GM19099 (cell line): ENCODE measurements around the gene PHF19.

Source experiments
- POLR2A ChIP-seq: IDR thresholded peaks from 3 replicates; pipeline ENCODE4 v1.6.1; 2011; ENCODE audit warnings: low read depth; ENCODE audit not compliant: insufficient read length; ENCODE audit errors: extremely low read depth

PHF19 gene

DNA sequence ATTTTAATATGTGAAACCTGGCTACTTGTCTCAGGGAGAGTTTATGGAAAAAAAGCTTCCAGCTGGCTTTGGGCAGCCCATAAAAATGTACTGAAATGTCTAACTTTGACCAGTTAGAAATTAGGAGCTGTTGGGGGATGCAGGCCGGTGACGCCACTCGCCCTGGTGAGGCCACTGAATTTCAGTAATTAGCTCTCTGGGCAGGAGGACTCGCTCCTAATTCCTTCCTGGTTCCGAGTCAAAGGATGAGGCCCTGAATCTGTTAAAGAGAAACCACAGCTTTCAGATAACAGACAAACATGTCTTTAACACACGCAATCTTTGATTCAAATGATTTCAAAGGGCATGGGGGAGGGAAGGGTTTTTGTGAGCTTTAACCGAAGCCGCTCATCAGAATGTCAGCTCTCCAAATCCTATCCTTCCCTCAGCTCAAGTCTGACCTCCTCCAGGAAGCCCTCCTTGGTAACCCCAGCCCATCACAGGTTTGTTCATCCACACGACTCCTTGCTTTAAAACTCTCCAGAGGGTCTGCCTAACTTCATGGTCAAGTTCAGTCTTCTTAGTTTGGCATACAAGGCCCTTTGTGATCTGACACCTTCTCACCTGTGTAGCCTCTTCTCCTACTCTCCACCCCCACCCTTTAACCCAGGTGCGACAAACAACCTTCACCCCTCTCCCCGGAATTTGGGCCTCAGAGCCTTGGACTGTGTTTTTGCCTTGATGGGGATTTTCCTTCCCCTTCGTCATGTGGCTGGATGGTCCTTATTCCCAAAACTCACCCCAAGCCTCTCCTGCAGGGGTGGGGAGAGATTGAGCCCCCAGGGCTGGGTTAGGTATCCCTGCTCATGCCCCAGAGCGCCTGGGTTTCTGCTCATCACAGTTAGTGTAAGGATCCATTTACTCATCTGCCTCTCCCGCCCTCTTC lies 13.6 kb upstream of the PHF19 start:
- no peak for TF ChIP-seq POLR2A

DNA sequence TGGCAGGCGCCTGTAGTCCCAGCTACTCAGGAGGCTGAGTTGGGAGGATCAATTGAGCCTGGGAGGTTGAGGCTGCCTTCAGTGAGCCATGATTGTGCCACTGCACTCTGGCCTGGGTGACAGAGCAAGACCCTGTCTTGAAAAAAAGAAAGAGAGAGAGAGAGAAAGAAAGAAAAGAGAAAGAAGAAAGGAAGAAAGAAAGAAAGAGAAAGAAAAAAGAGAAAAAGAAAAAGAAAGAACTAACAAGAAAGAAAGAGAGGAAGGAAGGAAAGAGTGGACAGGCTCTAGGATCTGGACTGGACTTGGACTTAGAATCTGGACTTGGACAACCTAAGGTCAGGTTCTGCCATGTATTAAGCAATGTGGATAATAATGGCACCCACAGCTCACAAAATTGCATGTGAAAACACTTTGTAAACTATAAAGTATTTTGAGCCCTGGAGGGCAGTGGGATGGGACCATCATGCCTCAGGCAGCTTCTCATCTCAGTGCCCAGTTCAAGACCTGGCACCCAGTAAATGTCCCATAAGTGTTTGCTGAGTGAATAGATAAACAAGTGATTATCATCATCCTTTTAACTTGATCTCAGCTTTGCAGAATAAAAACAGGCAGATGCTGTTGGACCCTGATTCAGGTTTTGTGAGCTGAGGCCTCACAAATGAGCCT lies 12.8 kb upstream of the PHF19 start:
- TF ChIP-seq POLR2A, result no peak

DNA sequence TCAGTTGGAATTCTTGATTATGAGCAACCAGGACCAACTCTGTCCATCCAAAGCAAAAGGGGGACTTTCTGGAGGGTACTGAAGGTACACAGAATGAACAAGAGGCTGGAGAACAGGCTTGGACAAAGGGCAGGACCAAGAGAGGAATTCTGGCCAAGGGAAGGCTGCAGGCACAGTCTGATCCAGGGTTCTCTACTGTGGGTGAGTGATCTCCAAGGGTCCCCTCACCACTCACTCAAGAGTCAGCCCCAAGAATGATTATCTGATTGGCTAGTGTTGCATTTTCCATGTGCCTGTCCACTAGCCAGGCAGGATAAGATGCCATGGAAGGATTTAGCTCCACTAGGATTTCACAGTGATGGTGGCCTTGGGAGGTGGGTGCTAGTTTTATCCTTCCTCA lies 11.6 kb upstream of the PHF19 start:
- TF ChIP-seq POLR2A, result no peak

DNA sequence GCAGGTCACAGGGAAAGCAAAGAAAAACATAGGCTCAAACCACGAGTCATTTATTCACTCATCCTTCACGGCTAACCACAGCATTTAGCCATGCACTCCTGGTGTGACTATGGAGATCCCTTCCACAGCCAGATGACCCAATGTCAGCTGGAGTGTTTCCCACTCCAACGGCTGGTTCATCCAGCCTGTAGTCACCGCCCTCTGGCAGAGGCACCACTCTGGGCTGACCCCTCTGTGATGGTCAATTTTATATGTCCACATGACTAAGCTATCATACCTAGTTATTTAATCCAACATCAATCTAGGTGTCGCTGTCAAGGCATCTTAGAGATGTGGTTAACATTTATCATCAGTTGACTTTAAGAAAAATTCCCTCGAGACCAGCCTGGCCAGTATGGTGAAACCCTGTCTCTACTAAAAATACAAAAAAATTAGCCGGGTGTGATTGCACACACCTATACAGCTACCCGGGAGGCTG lies 9.5 kb upstream of the PHF19 start:
- TF ChIP-seq POLR2A, result no peak

DNA sequence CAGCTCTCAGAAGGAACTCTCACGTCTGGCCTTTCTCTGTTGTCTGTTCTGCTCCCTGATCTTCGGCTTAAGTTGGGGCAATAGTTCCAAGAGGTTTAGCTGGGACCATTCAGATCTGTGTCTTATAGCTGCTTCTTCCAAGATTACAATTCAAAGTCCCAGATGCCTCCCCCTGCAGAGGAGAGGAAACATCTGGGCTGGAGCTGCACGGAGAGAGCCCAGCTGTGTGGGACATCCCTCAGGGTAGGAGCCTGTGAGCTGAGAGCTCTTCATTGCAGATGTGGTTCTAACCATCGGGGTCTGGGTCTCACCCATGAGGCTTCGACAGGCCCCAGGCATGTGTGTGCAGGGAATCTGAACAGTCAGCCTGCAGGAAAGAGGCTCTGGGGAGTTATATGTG lies 9.0 kb upstream of the PHF19 start:
- no peak for TF ChIP-seq POLR2A

DNA sequence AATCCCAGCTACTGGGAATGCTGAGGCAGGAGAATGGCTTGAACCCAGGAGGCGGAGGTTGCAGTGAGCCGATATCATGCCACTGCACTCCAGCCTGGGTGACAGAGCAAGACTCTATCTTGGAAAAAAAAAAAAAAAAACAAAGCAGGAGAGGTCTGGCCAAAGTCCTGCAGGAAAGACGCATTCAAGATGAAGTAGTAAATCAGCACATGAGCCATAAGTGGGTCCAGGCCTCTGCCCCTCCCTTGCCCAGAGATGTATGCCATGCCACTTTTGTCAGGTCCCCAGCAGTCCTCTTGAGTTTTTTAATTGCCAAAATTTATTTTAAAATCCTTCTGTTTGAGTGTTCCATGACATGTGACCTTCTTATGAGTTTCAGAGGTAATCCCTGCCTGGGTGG lies 8.5 kb upstream of the PHF19 start:
- TF ChIP-seq POLR2A, result no peak

DNA sequence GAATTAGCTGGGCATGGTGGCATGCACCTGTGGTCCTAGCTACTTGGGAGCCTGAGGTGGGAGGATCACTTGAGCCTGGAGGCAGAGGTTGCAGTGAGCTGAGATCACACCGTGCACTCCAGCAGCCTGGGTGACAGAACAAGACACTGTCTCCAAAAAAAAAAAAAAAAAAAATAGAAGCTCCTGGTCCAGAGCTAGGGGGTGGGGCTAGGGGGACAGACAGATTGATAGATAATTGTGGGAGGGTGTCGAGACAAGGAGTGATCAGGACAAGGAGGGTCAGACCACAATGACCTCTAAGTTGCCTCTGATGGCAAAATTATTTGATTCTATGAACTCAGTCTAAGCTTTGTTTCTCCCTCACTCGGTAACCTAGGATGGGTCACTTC lies 6.6 kb upstream of the PHF19 start:
- no peak for TF ChIP-seq POLR2A

DNA sequence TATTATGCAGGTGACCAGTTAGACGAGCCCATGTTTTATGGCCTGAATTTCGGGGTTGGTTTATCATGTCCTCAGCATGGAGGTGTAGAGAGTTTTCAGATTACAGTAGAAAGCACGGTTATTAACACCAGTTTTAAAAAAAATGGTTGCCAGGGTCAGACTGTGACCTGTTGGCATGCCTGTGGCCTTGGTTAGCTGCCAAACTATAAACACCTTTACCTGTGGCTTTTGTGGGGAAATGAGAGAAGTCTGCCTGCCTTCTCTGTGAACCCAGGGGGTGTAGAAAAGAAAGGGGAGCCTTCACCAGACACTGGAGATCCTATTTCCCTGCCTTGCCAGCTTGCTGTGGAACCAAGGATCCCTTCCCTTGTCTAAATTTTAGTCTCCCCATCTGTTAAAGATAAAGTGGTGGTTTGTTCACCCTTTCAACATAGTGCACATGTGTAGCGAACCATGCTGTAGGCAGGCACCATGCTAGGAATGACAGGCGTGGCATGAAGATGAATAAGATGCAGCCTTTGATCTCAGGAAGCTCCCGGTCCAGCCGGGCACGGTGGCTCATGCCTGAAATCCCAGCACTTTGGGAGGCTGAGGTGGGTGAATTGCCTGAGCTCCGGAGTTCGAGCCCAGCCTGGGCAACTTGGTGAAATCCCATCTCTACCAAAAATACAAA lies 6.1 kb upstream of the PHF19 start:
- no peak for TF ChIP-seq POLR2A

DNA sequence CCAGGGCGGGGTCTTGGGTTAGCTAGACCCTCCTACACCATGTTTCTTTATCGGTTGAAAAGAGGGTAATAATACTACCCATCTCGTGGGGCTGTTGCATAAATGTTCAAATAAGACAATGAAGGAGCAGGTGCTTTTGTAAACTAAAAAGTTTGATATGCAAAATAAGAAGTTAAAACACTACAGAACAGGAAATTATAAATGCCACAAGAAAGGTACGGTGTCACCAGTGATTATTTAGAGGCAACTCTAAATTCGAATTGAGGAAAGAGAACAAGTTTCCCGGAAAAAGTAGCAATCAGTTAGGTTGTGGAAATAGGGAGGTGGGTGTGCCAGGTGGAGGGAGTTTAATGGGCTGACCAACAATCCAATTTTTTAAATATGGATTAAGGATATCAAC lies 2.5 kb upstream of the PHF19 start:
- TF ChIP-seq POLR2A, result no peak

DNA sequence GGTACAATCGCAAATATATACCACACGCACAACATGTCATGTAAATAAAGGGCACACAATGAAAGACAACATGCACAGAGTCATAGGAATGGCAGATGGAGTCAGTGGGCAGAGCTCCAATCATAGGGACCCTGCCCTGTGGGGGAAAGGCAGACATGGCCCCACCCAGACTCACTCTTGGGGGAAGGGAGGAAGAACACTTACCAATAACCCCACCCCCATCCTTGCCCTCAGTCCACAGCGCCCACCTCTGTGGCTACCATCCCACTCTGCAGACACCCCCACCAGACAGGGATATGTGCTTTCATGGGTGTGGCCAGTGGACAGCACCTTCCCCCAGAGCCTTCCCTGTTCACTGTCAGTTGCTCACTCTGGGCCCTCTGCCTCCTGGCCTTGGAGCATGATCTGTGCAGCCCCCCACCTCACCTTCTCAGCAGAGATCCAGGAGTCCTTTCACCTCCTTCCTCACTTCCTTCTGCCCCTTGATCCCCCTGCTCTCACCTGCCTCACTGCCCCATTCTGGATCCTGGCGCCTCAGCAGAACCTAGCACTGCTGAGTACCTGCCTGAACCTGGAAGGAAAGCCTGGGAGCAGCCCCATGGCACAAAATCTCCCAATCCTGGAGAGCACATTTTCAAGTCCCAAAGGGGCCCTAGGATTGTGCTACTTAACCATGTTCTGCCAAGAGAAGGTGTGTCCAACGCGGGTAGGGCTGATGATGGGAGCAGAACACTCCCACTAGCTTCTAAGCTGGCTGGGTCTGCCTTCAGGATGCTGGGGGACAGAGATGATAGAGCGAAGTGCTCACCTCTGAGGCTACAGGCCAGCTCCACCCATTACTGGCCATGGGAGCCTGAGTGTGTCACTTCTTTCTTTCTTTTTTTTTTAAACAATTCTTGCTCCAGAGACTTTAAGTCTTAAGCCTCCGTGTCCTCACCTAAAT lies 1.5 kb upstream of the PHF19 start:
- TF ChIP-seq POLR2A, result no peak

DNA sequence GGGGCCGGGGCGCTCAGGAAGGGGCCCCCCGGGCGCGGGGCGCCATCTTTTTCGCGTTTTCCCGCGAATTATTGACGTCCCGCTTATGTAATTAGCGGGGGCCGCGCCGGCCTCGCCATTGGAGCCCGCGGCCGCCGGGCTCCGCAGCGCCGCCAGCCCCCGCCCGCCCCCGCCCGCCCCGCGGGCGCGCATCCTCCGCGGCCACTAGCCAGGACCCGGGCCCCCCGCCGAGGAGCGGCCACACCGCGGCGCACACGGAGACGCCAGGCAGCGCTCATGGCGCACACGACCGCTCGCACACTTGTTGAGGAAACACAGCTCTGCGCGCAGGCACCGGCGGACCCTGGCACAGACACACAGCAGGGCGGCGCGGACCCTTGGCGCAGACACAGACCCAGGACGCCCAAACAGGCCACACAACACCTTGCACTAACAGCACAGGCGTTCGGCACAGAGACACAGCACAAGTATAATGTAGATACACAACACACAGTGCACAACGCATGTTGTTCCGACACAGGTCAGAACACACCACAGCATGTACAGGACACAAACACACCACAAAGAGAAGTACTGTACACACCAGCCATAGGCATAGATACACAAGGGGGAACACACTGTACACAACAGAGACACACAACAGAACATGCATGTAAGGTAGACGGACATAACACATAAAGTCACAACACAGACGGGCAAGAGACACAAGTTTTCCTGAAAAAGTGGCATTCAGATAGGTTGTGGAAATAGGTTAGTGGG lies 467 bp upstream of the PHF19 start:
- peak; percentile 67 for TF ChIP-seq POLR2A

DNA sequence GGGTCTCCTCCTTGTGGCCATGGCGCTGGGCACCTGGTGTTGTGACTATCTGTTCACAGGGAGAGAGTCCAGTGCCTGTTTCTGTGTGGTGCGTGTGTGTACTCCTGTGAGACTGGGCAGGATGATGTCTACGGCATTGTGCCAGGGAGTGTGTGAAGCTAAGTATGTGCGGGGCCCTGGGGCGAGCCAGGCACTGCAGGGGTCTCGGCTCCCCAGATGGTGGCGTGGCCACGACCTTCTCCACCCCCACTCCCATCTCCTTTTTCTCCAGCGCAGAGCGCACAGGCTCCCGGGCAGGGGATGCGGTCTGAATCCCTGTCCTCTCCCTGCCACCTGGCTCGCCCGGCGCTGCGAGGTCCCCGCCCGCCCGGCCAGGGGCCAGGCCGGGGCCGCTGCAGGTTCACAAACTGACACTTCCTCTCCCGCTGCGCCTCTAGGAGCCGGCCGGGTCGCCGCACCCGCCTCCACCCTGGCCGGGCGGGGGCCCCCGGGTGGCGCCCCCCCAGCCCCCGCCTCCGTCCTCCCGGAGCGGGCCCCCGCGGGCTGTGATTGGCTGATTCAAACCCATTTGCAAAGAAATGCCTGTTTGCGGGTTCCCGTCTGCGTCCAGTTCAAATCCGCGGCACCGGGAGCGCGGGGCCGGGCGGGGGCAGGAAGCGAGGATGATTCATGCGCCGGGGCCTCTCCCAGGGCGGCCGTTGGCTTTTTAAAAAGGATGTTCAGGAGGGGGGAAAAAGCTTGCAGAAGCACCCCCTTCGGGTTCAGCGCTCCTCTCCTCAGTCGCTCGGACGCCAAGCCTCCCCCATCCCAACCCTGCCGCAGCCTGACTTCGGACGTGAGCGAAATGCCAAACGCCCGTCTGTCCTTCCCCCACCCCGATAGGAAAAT lies 790 bp downstream of the PHF19 start:
- no peak for TF ChIP-seq POLR2A

DNA sequence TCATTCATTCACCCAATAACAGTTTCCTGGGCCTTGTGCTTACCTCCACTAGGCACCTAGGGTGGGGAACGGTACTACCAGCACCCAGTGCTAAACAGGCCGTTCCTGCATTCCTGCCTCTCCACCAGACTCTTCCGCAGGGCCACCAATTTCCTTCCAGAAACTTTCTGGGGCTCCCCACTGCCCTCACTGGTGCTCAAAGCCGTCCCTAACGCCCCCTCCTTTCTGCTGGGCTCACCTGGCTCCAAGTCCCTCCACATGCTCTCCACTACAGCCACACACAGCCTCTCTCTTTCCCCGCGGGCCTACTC lies 1.4 kb downstream of the PHF19 start:
- no peak for TF ChIP-seq POLR2A

DNA sequence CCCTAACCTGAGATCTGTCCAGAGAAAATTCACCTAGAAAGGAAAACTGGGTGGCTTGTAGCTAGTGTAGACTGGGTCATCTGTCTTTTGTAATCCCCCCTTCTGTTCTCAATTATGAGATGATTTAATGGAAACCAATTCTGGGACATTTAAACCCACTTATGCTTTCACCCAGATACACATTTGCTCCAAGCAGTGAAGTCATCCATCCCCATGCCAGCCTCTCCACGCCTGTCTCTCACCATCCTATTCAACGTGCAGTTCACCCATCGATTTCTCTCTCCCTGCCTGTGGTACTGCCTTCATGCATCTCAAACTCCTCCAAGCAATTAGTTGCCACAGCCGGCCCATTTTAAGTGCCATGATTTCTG lies 1.8 kb downstream of the PHF19 start:
- TF ChIP-seq POLR2A, result no peak
